HepG2 (cell line): ENCODE results near the gene CTRL. TPM values are rescaled to one million over a fixed set of nuclear protein-coding genes. Genes with fewer than 3 reads are reported as not detected.
A peak's percentile ranks its signal among the peaks of the same experiment; 100 is the strongest.

Source experiments
- AGO2 ChIP-seq: fragments of 200-400 bp; formaldehyde crosslinking; optimal IDR thresholded peaks from 2 replicates; pipeline ENCODE3; 2017; ENCODE audit warnings: mild to moderate bottlenecking, low read depth, low read length, moderate library complexity
- CEBPB ChIP-seq: IDR thresholded peaks from 2 replicates; pipeline ENCODE4 v1.6.1; 2011; ENCODE audit warnings: low read depth, low read length, improper control_type of control experiment, borderline replicate concordance
- FOXP1 ChIP-seq, 2 experiments: fragments of 450-650 bp in 1 of 2; IDR thresholded peaks; 2 replicates each; pipeline ENCODE4 v1.6.1; 2017 to 2018; ENCODE audit warnings: antibody characterized with exemption in 1 of 2
- GATAD2A ChIP-seq: IDR thresholded peaks from 2 replicates; pipeline ENCODE4 v1.6.1; 2016
- GPN1 ChIP-seq: sonication (generic); formaldehyde crosslinking; IDR thresholded peaks from 2 replicates; pipeline ENCODE4 v1.5.1; 2020; ENCODE audit warnings: missing genetic modification reagents, borderline replicate concordance
- MAFK ChIP-seq, 2 experiments: IDR thresholded peaks in 1 of 2; conservative IDR thresholded peaks in 1 of 2; 2 replicates each; pipeline ENCODE4 v1.6.1; 2011; ENCODE audit warnings: improper control_type of control experiment in 2 of 2, low read length in 2 of 2
- NR2C2 ChIP-seq: sonication (generic); formaldehyde crosslinking; IDR thresholded peaks from 2 replicates; pipeline ENCODE4 v1.4.0; 2020; ENCODE audit warnings: missing genetic modification reagents, mild to moderate bottlenecking, moderate library complexity, borderline replicate concordance
- PRPF4 ChIP-seq: fragments of 200-400 bp; formaldehyde crosslinking; IDR thresholded peaks from 2 replicates; pipeline ENCODE4 v1.6.1; 2016; ENCODE audit warnings: low read length, low read depth; ENCODE audit not compliant: poor library complexity, severe bottlenecking
- SIX4 ChIP-seq: sonication (generic); formaldehyde crosslinking; IDR thresholded peaks from 2 replicates; pipeline ENCODE4 v1.4.0; 2020; ENCODE audit warnings: missing genetic modification reagents
- TAF15 ChIP-seq: fragments of 200-400 bp; formaldehyde crosslinking; IDR thresholded peaks from one replicate; pipeline ENCODE4 v1.6.1; 2018; ENCODE audit warnings: mild to moderate bottlenecking, low read depth, low read length; ENCODE audit not compliant: poor library complexity, severe bottlenecking
- TBP ChIP-seq: sonication (generic); formaldehyde crosslinking; IDR thresholded peaks from 2 replicates; pipeline ENCODE4 v1.5.0; 2020; ENCODE audit warnings: missing genetic modification reagents
- XBP1 ChIP-seq: sonication (generic); formaldehyde crosslinking; IDR thresholded peaks from 2 replicates; pipeline ENCODE4 v1.5.0; 2020; ENCODE audit warnings: missing genetic modification reagents
- ZEB1 ChIP-seq: IDR thresholded peaks from 2 replicates; pipeline ENCODE4 v1.6.1; 2012; ENCODE audit warnings: mild to moderate bottlenecking, low read depth, inconsistent platforms; ENCODE audit not compliant: insufficient replicate concordance
- ZFP36L1 ChIP-seq: sonication (generic); formaldehyde crosslinking; IDR thresholded peaks from 2 replicates; pipeline ENCODE4 v1.8.0; 2022; ENCODE audit warnings: mild to moderate bottlenecking, missing genetic modification reagents, moderate library complexity
- ZNF205 ChIP-seq: IDR thresholded peaks from 2 replicates; pipeline ENCODE4 v1.6.1; 2018; ENCODE audit warnings: missing biosample characterization, missing genetic modification reagents
- ZNF329 ChIP-seq: sonication (generic); formaldehyde crosslinking; IDR thresholded peaks from 2 replicates; pipeline ENCODE4 v1.9.0; 2021; ENCODE audit warnings: low read depth, mild to moderate bottlenecking, missing genetic modification reagents
- ZNF441 ChIP-seq: sonication (generic); formaldehyde crosslinking; IDR thresholded peaks from 2 replicates; pipeline ENCODE4 v1.7.0; 2021; ENCODE audit warnings: missing genetic modification reagents, borderline replicate concordance
- ZNF589 ChIP-seq: sonication (generic); formaldehyde crosslinking; conservative IDR thresholded peaks from 2 replicates; pipeline ENCODE4 v1.8.0; 2022; ENCODE audit warnings: mild to moderate bottlenecking, moderate library complexity, missing genetic modification reagents
- ZNF615 ChIP-seq: sonication (generic); formaldehyde crosslinking; IDR thresholded peaks from 2 replicates; pipeline ENCODE4 v1.5.0; 2020; ENCODE audit warnings: mild to moderate bottlenecking, missing genetic modification reagents, borderline replicate concordance
- ZNF747 ChIP-seq: sonication (generic); formaldehyde crosslinking; IDR thresholded peaks from 2 replicates; pipeline ENCODE4 v1.8.1; 2023; ENCODE audit warnings: missing genetic modification reagents, mild to moderate bottlenecking, borderline replicate concordance
- ZNF766 ChIP-seq: sonication (generic); formaldehyde crosslinking; IDR thresholded peaks from 2 replicates; pipeline ENCODE4 v1.5.0; 2020; ENCODE audit warnings: missing genetic modification reagents, borderline replicate concordance
- ZNF772 ChIP-seq: sonication (generic); formaldehyde crosslinking; IDR thresholded peaks from 2 replicates; pipeline ENCODE4 v1.5.0; 2020; ENCODE audit warnings: mild to moderate bottlenecking, missing genetic modification reagents
- polyA plus RNA-seq, 8 experiments: library from polyadenylated mRNA; depleted of rRNA in 3 of 8; stranded (reverse) in 7 of 8; unstranded in 1 of 8; fragments of >200 nt; fragmentation: Illumina TruSeq in 4 of 8; extraction: Trizol in 4 of 8; gene quantifications; 2 replicates each; pipeline versions ENCODE4 v1.2.1 to v1.2.3, GENCODE V29; 2011 to 2016; ENCODE audit warnings: low read depth in 4 of 8, missing spikeins in 1 of 8, mixed read lengths in 1 of 8; ENCODE audit not compliant: insufficient read depth in 1 of 8
- total RNA-seq, 5 experiments: library from RNA; depleted of rRNA; stranded (reverse); fragments of >200 nt; fragmentation: Illumina TruSeq; extraction: Trizol; gene quantifications; 2 replicates each; pipeline ENCODE4 v1.2.3, GENCODE V29; 2016; ENCODE audit warnings: low read depth in 1 of 5
- TF ChIP-seq, protein P1 (sequence below), 2 experiments: fragments of 450-650 bp in 1 of 2; sonication (generic) in 1 of 2; formaldehyde crosslinking; IDR thresholded peaks; 2 replicates each; pipeline versions ENCODE4 v1.5.0 to v1.8.0; 2020 to 2022; ENCODE audit warnings: mild to moderate bottlenecking in 1 of 2, missing genetic modification reagents in 1 of 2
- TF ChIP-seq, protein P2 (sequence below): sonication (generic); formaldehyde crosslinking; IDR thresholded peaks from 2 replicates; pipeline ENCODE4 v1.8.0; 2022; ENCODE audit warnings: mild to moderate bottlenecking, missing genetic modification reagents; ENCODE audit not compliant: insufficient replicate concordance
- TF ChIP-seq, protein P3 (sequence below): sonication (generic); formaldehyde crosslinking; IDR thresholded peaks from 2 replicates; pipeline ENCODE4 v1.4.0; 2020; ENCODE audit warnings: missing genetic modification reagents
- TF ChIP-seq, protein P4 (sequence below): sonication (generic); formaldehyde crosslinking; IDR thresholded peaks from 2 replicates; pipeline ENCODE4 v1.8.1; 2023; ENCODE audit warnings: missing genetic modification reagents, mild to moderate bottlenecking, borderline replicate concordance

Gene CTRL
- total and polyA plus RNA-seq, 2 of the 13 experiments (the other 11 are each of a cell fraction or from before 2014, with no cell fraction given) = 1.9 to 2.7 TPM

DNA sequence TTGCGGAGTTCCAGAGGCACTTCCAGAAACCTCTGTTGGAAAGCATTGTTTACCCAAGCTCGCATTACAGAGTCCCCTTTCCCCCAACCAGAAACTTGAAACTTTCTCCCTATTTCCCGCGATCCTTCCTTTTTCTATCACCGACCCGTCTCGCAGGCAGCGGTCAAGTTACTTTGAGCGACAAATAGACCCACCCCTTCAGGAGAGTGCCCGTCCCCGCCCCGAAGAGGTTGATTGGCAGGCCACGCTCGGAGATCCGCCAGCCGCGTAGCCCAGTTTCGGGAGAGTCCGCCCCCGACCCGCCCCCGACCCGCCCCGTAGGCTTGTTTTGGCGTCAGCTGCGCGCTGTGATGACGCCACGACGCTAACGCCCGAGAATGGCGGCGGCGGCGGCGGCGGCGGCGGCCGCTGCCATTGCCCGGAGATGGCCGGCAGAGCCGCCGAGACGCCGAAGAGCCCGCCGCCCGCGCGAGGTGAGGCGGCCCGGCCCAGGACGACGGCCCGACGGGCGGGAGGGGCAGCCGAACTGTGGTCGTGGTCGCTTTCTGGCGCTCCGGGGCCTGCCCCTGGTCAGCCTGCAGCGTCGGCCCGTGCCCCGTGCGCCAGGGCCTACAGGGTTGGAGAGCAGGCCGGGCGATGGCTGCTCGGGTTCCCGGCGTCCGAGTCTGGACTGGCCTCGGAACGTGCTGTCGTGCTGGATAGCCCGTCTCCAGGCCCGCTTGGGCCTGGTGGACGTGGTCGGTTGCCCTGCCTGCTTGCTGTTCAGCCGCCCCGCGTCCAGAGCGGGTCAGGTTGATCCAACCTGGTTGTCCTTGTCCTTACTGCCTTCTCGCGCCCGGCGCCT lies 38.5 kb downstream of the CTRL start, which contains the start of gene PSKH1 (continued):
- TF ChIP-seq MAFK (conservative IDR thresholded peaks at IDR 0.05 in 1 of 2, IDR thresholded peaks at IDR 0.05 in 1 of 2; ENCODE audit: low read length in 2 of 2) (no peak), ZNF772 (no peak; the same call in 1 of the 2 replicates), GATAD2A (CRISPR knock-in tag) (0 out of 2 replicates have a peak, but pooled peaks have one; percentile 5), ZNF441 (CRISPR knock-in tag) (peak; percentile 11; the same call in 1 of the 2 replicates), NR2C2 (peak; percentile 51; the same call in 1 of the 2 replicates), PRPF4 (no peak), ZNF205 (CRISPR knock-in tag) (0 out of 2 replicates have a peak, but pooled peaks have one; percentile 23), TAF15 (peak; percentile 94), ZNF747 (peak; percentile 54; the same call in 1 of the 2 replicates), TBP (CRISPR knock-in tag) (no peak), ZNF766 (CRISPR knock-in tag) (peak; percentile 90; the same call in 1 of the 2 replicates), SIX4 (CRISPR knock-in tag) (peak; percentile 87), XBP1 (CRISPR knock-in tag) (no peak), AGO2 (peak; percentile 91), CEBPB (no peak), ZNF589 (CRISPR knock-in tag) (no peak), FOXP1 (IDR thresholded peaks at IDR 0.05) (no peak), FOXP1 (CRISPR knock-in tag; IDR thresholded peaks at IDR 0.05) (no peak), ZFP36L1 (no peak), GPN1 (no peak; the same call in 1 of the 2 replicates), ZNF615 (no peak), ZEB1 (no peak), ZNF329 (CRISPR knock-in tag) (no peak)
- TF ChIP-seq, protein P1, sequence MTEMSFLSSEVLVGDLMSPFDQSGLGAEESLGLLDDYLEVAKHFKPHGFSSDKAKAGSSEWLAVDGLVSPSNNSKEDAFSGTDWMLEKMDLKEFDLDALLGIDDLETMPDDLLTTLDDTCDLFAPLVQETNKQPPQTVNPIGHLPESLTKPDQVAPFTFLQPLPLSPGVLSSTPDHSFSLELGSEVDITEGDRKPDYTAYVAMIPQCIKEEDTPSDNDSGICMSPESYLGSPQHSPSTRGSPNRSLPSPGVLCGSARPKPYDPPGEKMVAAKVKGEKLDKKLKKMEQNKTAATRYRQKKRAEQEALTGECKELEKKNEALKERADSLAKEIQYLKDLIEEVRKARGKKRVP (CRISPR knock-in tag; IDR thresholded peaks at IDR 0.05) = no peak
- TF ChIP-seq, protein P2, sequence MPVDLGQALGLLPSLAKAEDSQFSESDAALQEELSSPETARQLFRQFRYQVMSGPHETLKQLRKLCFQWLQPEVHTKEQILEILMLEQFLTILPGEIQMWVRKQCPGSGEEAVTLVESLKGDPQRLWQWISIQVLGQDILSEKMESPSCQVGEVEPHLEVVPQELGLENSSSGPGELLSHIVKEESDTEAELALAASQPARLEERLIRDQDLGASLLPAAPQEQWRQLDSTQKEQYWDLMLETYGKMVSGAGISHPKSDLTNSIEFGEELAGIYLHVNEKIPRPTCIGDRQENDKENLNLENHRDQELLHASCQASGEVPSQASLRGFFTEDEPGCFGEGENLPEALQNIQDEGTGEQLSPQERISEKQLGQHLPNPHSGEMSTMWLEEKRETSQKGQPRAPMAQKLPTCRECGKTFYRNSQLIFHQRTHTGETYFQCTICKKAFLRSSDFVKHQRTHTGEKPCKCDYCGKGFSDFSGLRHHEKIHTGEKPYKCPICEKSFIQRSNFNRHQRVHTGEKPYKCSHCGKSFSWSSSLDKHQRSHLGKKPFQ (CRISPR knock-in tag) = peak; percentile 0
- TF ChIP-seq, protein P3, sequence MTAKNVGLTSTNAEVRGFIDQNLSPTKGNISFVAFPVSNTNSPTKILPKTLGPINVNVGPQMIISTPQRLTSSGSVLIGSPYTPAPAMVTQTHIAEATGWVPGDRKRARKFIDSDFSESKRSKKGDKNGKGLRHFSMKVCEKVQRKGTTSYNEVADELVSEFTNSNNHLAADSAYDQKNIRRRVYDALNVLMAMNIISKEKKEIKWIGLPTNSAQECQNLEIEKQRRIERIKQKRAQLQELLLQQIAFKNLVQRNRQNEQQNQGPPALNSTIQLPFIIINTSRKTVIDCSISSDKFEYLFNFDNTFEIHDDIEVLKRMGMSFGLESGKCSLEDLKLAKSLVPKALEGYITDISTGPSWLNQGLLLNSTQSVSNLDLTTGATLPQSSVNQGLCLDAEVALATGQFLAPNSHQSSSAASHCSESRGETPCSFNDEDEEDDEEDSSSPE (CRISPR knock-in tag) = no peak
- TF ChIP-seq, protein P4, sequence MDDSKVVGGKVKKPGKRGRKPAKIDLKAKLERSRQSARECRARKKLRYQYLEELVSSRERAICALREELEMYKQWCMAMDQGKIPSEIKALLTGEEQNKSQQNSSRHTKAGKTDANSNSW (CRISPR knock-in tag) = no peak
